ENCODE measurements around the gene DUOXA1.

Gene DUOXA1

GRCh38 chr15:45121020-45121419 is 8.7 kb downstream of the DUOXA1 start:
- DNase-seq (ENCODE audit: extremely low read depth, insufficient read length) = no peak
- no peak for TF ChIP-seq CTCF (IDR thresholded peaks at IDR 0.05; ENCODE audit: insufficient read depth, low read length, poor library complexity, severe bottlenecking)
- no peaks in the 10 kb centered on the region; the same call in none of the 2 replicates for H3K27me3 ChIP-seq (replicated peaks; ENCODE audit: control insufficient read depth, insufficient read depth, low read length)
- no peak overlapping the region for H3K4me3 ChIP-seq (replicated peaks; ENCODE audit: low read depth, low read length)
- H3K36me3 ChIP-seq (ENCODE audit: control insufficient read depth, insufficient read depth, low read length) = no peaks in the 10 kb centered on the region

GRCh38 chr15:45120081-45120972 is 9.4 kb downstream of the DUOXA1 start:
- H3K4me3 ChIP-seq (replicated peaks; ENCODE audit: low read depth, low read length) = no peak overlapping the region
- no peaks in the 10 kb centered on the region for H3K36me3 ChIP-seq (ENCODE audit: control insufficient read depth, insufficient read depth, low read length)
- DNase-seq (ENCODE audit: extremely low read depth, insufficient read length) = no peak
- TF ChIP-seq CTCF (IDR thresholded peaks at IDR 0.05; ENCODE audit: insufficient read depth, low read length, poor library complexity, severe bottlenecking) = no peak
- H3K27me3 ChIP-seq (replicated peaks; ENCODE audit: control insufficient read depth, insufficient read depth, low read length) = peaks cover 4% of the 10 kb centered on the region

- no peak for DNase-seq (ENCODE audit: extremely low read depth, insufficient read length)
- H3K4me3 ChIP-seq (replicated peaks; ENCODE audit: low read depth, low read length) = no peak overlapping the region
- no peaks in the 10 kb centered on the region for H3K36me3 ChIP-seq (ENCODE audit: control insufficient read depth, insufficient read depth, low read length)
- TF ChIP-seq CTCF (IDR thresholded peaks at IDR 0.05; ENCODE audit: insufficient read depth, low read length, poor library complexity, severe bottlenecking) = no peak
- H3K27me3 ChIP-seq (replicated peaks; ENCODE audit: control insufficient read depth, insufficient read depth, low read length) = peaks cover 8% of the 10 kb centered on the region
Observed at GRCh38 chr15:45118996-45119395, 10.7 kb downstream of the DUOXA1 start.

- no peak overlapping the region for H3K4me3 ChIP-seq (replicated peaks; ENCODE audit: low read depth, low read length)
Observed at GRCh38 chr15:45118131-45118588, 11.5 kb downstream of the DUOXA1 start.

GRCh38 chr15:45117308-45118130 is 12.2 kb downstream of the DUOXA1 start:
- no peak for DNase-seq (ENCODE audit: extremely low read depth, insufficient read length)
- no peaks in the 10 kb centered on the region for H3K36me3 ChIP-seq (ENCODE audit: control insufficient read depth, insufficient read depth, low read length)
- H3K27me3 ChIP-seq (replicated peaks; ENCODE audit: control insufficient read depth, insufficient read depth, low read length) = peaks cover 13% of the 10 kb centered on the region
- no peak for TF ChIP-seq CTCF (IDR thresholded peaks at IDR 0.05; ENCODE audit: insufficient read depth, low read length, poor library complexity, severe bottlenecking)
- H3K4me3 ChIP-seq (replicated peaks; ENCODE audit: low read depth, low read length) = no peak overlapping the region

More at GRCh38 chr15:45118131-45118588, 11.5 kb downstream of the DUOXA1 start:
- Histone ChIP-seq H3K36me3 (ENCODE audit: control insufficient read depth, insufficient read depth, low read length) (no peaks in the 10 kb centered on the region), H3K27me3 (replicated peaks; ENCODE audit: control insufficient read depth, insufficient read depth, low read length) (peaks cover 11% of the 10 kb centered on the region)
- peak; percentile 100 for TF ChIP-seq CTCF (IDR thresholded peaks at IDR 0.05; ENCODE audit: insufficient read depth, low read length, poor library complexity, severe bottlenecking)
- peak; percentile 56 for DNase-seq (ENCODE audit: extremely low read depth, insufficient read length)

All from GM06990 (cell line).